Measurements from ENCODE around the gene NSD2.

DNA sequence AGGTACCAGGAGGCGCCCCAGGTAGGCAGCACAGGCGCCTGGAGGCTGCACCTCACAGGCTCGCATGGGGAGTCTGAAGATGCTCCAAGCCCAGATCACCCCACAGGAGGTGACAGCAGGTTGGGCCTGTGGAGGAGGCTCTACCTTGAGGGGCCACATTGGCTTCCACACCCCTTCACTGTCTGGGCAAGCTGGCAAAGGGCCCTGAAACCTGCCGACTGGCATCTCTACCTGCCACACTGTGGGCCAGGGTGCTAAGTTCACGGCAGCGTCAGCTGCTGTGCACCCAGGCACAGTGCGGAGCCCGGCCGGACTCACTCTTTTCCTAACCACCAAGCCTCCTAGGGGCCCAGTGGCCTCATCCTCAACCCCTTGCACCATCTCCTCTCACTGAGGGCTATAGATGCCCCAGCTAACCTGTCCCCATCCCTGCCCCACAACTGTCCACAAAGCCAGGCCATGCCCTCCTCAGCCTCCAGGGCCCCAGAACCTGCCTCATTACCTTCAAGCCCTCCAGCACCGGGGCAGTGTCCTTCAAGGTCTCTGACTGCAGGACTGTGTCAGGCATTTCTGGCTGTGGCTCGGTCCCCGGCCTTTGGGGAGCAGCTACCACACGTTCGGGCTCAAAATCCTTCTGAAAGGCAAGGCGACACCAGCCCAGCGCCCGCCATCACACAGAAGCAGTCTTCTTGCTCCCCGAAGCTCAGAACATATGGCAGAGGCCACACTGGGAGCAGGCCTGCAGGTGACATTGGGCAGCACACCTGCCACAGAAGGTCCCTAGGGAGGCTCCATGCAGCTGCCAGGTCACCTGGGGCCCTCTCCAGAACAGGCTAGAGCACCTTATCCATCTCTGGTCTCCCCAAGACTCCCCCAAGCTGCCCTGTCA, 49.3 kb upstream of the NSD2 start:
- TF ChIP-seq, protein P1, sequence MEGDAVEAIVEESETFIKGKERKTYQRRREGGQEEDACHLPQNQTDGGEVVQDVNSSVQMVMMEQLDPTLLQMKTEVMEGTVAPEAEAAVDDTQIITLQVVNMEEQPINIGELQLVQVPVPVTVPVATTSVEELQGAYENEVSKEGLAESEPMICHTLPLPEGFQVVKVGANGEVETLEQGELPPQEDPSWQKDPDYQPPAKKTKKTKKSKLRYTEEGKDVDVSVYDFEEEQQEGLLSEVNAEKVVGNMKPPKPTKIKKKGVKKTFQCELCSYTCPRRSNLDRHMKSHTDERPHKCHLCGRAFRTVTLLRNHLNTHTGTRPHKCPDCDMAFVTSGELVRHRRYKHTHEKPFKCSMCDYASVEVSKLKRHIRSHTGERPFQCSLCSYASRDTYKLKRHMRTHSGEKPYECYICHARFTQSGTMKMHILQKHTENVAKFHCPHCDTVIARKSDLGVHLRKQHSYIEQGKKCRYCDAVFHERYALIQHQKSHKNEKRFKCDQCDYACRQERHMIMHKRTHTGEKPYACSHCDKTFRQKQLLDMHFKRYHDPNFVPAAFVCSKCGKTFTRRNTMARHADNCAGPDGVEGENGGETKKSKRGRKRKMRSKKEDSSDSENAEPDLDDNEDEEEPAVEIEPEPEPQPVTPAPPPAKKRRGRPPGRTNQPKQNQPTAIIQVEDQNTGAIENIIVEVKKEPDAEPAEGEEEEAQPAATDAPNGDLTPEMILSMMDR (IDR thresholded peaks at IDR 0.05), result no peak
- TF ChIP-seq POLR2A (IDR thresholded peaks at IDR 0.05), result no peak

Measured in right lobe of liver (tissue), 4 donors.